Activated CD4-positive, CD25-positive, alpha-beta regulatory T cell treated with anti-CD3 and anti-CD28 coated beads, Interleukin-2, amount 50 U/mL, for 16 hours (primary cell): Measurements from ENCODE around the gene MMP28.

Experiments
- DNase-seq: peaks from one replicate; pipeline ENCODE4 v3.0.0-alpha.2; 2020; ENCODE audit warnings: low read depth, low spot score

The MMP28 gene

DNA sequence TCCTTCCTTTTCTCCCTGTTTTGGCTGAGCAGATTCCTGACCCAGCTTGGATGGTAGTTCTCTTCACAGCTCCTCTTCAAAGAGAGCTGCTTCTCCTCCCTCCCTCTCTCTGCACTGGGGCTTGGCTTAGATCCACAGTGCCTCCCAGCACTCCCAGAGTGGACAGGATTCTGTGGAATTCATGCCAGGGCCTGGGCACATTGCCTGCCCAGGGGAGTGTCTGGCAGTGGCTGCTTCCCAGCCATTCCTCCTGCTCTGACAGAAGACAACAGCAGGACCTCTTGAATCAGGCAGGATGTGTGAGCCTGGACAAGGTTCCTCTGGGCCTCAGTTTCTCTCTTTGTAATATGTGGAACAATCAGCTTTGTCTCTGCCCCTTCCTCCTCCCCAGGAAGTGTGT, 4.5 kb upstream of the MMP28 start:
- DNase-seq, result no peak

DNA sequence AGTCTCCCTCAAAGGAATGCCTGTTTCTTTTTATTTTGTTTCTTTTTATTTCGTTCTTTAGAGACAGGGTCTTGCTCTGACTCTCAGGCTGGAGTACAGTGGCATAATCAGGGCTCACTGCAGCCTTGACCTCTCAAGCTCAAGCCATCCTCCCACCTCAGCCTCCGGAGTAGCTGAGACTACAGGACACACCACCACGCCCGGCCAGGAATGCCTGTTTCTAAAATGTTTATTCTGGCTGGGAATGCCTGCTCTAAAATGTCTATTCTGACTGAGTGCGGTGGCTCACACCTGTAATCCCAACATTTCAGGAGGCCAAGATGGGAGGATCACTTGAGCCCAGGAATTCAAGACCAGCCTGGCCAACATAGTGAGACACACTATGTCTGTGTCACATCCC, 2.5 kb upstream of the MMP28 start:
- DNase-seq, result no peak

DNA sequence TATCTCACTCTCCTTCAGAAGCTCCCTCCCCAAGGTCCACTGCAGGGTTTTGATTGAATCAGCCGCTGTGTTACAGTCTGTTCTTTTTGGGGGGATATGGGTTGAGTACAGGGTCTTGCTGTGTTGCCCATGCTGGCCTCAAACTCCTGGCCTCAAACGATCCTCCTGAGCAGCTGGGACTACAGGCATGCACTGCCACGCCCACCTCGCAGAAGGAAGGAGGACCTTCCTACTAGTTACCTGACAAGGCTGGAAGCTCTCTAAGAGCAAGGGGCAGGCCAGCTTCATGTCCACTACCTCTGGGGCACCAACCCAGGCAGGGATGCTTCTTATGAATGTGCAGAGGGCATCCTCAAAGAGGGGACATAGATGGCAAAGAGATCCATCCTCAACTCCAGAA, 1.9 kb upstream of the MMP28 start:
- DNase-seq, result no peak

DNA sequence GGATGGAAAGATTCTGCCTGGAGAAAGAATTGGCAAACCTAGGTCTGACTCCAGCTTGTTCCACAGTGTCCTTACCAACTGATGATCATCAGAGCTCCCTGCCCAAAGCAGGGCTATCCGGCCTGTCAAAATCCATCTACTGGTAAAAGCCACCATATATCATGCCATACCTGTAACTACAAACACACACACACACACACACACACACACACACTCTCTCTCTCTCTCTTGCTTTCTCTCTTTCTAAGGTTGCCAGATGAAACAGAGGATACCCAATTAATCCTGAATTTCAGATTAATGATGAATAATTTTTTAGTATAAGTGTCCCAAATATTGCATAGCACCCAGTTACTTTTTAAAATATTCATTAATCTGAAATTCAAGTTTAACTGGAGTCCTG, 1.5 kb upstream of the MMP28 start:
- no peak for DNase-seq

DNA sequence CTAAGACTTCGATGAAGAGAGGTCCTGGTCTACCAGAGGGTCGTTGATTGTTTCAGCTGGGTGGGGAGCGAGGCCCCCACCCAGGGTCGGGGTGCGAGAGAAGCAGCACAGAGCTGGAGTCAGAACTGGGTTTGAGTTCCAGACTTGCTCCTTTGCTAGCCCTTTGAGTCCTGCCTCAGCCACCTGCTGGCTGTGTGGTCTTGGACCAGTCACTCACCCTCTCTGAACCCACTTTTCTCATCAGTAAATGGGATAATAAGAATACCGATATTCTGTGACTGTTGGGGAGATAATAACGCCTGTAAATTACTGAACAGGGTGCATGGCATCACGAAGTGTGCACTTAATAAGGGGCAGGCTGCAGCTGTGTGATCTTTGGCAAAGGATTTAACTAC, 427 bp upstream of the MMP28 start:
- no peak for DNase-seq

DNA sequence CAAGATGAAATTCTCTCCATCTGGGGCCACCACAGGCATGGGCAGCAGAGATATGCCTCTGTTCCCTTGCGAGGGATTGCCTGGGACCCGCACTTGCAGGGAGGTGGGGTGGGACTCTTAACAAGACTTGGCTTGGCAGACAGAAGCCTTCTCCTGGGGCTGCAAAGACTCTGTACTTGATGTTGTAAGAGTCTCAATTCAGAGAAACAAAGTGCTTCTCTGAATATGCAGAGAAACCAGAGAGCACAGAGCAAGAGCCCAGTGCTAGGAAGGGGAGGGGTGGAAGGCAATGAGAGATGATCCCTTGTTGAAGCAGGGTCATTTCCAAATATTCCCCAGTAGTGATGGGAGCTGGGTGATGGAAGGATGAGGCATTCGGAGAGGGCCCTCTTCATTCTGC, 2.2 kb downstream of the MMP28 start:
- no peak for DNase-seq

DNA sequence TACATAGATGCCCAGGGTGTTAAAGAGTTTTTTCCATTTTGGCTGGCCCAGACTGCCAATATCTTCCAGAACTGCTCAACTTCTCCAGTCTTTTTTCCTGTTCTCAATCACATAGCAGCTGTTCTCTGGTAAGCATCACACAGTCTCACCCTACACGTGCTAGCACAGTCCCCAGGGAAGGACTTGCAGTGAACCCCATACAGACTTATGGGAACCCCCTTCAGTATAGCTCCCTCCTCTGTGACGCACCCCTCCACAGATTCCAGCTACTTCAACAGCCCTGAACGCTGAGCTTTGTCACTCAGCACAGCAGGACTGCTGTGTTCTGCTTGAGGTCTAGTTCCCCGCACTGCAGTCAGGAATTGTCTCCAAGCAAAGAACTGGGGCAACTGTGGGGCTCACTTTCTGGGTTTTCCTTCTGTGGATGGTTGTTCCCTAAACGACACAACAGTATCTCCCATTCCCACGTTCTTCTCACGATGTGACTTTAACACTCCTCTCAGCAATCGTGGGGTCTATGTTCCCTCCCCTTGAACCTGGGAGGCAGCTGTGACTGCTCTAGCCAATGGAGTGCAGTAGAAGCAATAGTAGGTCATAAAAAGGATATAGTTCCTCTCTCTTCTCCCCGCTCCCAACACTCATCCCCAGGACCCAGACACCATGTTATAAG, 3.6 kb downstream of the MMP28 start:
- no peak for DNase-seq

DNA sequence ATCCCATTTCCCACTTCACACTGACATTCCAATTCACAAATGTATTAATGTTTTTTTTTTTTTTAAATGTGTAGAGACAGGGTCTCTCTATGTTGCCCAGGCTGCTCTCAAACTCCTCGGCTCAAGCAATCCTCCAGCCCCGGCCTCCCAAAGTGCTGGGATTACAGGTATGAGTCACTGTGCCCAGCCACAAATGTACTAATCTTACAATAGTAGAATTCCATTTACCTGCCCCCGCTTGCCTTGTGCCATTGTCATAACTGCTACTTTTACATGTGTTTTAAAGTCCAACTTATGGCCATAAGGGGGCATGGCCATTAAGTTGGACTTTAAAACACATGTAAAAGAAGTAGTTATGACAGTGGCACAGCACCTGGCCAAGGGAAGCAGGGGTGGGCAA, 4.6 kb downstream of the MMP28 start:
- no peak for DNase-seq

DNA sequence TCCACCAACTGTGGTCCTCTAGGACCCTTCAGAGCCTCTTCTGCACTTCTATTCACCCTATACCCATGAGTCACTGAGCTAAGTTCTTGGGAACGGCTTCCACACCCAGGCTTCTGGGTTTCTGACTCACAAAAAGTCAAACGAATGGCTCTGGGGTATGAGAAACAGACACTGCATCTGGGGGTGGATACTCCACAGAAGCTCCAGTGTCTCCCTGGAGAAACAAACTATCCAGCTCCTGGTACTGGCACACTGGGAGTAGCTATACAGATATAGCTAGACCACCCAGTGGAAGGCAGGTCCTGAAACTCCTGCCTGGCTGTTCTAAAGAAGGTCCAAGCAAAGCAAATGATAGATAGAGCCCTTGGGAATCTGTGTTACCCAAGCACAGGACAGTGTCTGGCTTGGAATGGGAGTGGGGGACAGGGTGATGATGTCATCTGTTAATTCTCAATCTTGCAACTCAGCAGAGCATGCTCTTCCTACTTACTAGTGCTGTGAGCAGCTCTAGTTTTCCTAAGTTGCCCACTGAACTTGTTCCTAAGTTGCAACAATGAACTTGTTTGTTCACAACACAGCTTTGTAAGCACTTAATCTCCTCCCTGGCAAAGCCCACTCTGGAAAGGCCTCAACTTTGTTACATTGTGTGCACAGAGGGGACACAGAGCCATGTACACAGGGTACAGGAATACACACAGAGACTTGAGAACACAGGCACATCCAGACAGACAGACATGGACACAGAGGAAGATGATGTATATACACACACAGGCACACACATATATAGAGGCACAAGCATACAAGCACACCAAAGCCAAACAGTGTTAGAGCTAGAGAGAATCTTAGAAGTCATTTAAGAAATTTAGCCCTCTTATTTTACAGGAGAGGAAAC, 6.7 kb downstream of the MMP28 start:
- DNase-seq, result no peak

DNA sequence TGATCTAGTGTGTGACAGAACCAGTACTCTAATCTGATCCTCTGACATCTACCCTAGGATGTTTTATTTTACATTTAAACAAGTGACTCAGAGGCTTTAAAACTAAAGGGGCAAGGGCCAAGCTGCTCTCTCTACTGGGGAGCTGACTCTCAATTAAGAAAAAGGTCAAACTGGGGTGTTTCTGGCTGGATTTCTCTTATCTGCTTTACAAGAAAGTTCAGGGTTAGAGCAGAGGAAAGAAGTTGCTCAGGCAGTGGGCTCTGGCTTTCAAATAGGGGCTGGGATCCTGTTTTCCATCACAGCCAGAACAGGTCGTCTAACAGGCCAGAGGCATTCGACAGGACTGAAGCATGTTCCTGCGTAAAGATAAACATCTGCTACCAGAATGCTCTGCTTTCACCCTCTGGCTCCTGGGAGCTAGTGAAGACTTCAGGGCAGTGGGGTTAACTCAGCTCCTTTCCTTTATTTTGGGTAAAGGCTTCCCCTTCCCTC, 8.5 kb downstream of the MMP28 start:
- no peak for DNase-seq

DNA sequence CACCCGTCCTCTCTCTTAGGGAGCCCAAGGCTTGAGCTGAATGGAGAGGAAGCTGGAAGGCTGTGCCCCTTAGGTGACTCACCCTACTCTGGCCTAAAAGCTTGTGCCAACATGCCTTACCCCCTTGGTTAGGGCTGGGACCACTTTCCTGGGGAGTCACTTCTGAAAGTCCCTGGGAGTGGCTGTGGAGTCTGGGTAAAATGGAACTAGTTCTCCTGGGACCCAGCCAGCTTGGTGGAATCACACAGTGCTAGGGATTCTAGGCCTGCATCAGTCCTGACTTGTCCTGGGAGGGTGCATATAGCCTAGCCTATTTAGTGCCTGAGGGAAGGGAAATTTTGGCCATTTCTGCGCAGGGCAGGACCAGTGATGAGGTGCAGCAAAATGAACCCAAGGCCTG, 10.5 kb downstream of the MMP28 start:
- no peak for DNase-seq

DNA sequence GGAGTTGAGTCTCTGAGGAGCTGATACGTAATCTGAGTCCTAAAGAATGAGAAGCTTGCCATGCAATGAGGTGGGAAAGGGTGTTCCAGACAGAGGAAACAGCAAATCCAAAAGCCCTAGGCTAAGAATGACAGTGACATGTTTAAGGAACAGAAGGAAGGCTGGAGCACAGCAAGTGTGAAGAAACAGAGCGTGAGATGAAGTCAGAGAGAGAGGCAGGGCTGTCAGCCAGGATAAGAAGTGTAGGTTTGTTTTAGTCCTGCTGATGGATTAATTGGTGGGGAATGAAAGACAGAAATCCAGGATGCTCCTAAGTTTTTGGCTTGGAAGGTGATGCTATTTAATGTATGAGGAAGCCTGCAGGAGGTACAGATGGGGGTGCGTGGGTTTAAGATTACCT, 14.5 kb downstream of the MMP28 start:
- DNase-seq, result no peak

DNA sequence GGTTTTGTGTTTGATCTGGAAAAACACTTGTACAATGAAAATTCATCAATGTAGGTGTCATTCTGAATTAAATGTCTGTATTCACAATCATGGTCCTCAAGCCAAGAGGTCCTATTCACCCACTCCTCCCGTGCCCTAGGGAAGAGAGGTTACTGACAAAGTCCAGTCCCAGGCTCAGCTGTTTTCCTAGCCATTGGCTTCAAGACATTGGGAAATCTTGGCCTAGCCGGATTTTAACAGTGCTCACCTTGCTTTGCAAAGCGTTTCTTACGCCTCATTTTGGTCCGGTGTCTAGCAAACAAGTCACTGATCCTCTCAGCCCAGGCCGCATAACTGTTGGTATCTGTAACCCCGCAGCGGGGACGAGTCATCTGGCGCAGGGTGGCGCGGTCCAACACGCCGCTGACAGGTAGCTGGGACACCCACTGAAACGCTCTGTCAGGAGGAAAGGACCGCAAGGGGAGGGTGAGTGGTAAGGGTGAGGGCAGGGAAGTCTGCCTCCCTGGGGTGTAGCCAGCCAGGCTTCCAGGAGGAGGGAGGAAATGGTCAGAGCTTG, 16.7 kb downstream of the MMP28 start:
- DNase-seq, result no peak

DNA sequence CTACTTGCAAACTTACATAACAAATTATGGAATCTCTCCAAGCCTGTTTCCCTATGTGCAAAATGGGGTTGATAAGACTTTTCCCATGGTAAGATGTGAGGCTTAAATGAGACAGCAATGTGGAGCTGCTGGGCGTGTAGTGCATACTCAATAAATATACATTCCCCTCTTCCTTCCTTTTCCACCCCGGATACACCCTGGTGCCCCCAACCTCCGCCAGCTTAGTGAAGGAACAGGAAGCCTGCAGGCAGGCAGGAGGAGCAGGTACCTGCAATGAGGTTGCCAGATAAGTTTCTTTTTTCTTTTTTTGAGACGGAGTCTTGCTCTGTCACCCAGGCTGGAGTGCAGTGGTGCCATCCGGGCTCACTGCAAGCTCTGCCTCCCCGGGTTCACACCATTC, 19.9 kb downstream of the MMP28 start:
- DNase-seq, result no peak

DNA sequence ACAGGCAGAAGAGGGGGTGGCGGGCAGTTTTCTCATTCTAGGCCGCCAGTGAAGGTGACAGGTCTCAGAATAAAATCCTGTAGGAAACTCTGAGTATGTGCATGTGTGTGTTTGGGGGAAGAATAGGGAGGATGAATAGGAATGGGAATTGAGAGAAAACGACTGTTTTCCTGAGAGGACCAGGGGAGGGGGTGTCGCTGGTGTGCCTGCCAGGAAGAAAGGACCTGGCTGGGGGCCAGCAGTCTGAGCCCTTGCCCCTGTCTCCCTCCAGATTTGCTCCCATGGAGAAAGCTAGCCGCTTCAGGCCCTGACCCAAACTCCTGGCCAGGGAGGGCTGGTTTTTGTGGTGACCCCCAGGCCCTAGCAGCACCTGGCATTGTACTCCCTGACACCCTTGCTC, 20.4 kb downstream of the MMP28 start:
- no peak for DNase-seq

DNA sequence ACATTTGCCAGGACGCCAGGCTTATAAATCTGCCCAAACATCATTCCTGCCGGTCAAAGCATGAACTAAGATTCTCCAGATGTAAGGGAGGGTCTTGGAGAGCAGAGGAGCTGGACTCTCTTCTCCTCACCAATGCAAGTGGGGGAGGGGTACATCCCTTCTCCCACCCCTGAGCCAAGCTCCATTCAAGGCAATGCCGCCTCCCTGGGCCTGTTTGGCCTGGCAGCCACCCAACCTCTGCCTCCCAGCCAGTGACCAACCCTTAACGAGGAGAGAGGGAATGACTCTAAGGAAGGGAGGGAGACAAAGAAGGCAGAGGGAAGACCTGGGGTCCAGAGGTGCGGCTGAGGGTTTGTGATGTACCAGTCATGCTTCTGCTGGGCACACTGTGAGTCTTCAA, 20.9 kb downstream of the MMP28 start:
- DNase-seq, result no peak

DNA sequence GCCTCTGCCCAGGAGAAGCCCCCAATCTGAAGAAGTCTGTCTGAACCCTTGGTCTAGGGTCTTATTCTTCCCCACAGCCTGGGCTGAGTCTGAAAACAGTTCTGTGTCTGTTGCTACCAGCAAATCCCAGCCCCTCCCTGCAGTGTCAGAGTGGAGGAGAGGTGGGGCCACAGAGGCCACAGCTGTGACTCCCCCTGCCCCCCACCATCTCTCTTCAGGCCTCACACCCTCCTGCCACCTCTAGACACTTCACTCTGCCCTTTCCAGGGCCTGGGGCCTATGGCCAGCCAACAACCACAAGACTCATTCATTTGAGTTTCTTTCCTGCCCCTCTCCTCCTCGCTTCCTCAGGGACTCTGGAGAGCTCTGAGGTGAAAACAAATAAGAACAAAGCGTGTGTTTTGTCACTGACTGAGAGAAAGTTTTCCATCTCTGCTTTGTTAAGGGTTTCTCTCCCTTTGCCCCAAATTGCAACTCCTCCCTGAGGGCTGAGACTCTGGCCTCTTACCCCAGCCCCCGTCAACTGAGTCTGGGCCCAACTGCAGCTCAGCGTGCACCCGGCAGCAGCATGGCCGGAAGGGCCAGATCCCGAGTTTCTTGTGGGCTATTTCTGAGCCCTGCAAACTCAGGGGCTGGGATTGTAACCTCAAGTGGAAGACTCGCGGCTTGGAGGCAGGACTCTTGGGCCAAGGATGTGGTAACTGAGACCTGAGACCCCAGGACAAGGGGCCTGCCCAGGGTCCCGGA, 21.6 kb downstream of the MMP28 start:
- DNase-seq, result no peak

DNA sequence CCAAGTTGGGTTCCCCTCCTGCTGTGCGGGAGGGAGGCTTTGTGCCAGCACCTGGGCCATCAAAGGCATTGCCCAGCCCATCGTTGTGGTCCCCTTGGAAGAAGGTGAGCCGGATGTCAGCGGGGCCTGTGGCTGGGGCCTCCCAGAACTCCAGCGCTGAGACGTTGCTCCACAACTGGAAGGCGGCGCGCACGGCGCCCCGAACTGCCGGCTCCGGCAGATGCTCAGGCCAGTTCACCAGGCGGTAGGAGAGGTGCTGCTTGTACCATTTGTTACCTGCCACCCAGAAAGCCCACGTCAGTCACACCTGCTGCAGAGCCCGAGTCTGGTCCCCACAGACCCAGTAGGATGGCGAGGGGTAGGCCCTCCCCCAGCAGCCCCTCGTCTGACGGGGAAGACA, 22.3 kb downstream of the MMP28 start:
- DNase-seq, result no peak

DNA sequence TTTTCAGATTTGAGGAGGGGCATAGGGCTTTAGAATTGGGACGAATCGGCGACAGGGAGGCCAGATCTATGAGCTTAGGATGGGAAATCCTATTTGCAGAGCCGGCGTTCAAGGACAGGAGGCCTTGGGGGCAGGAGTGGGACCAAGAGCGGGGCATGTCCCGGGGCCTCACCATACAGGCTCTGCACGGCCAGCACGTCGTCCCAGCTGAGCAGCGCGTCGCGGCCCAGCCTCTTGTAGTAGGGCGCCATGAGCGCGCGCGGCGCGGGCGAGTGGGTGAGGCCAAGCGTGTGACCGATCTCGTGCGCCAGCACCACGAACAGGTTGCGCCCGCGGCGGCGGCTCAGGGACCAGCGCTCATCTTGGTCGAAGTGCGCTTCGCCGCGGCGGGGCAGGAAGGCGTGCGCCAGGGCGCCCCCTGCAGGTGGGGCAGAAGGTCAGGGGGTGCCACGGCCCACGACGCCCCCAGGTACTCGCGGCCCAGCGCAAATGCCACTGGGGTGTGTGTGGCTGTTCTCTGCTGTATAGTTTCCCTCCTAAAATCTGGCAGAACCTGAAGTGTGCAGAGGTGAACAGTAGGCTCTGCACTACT, 25.4 kb downstream of the MMP28 start:
- no peak for DNase-seq

DNA sequence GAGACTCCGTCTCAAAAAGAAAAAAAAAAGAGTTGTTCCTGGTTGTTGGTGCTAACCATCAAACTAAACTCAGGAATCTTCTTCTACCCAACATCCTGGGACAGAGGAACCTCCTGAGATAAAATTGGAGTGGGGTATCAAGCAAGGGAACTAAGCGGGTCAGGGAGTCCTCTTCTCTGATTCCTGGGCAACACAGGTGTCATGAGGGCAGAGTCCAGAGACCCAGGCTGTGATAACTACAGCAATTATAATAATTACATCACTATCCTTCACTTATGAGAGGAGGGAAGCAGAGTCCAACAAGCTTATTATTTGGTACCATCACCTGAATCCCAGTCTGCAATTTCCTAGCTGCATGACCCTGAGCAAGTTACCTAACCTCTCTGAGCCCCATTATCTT, 26.6 kb downstream of the MMP28 start:
- DNase-seq, result no peak

DNA sequence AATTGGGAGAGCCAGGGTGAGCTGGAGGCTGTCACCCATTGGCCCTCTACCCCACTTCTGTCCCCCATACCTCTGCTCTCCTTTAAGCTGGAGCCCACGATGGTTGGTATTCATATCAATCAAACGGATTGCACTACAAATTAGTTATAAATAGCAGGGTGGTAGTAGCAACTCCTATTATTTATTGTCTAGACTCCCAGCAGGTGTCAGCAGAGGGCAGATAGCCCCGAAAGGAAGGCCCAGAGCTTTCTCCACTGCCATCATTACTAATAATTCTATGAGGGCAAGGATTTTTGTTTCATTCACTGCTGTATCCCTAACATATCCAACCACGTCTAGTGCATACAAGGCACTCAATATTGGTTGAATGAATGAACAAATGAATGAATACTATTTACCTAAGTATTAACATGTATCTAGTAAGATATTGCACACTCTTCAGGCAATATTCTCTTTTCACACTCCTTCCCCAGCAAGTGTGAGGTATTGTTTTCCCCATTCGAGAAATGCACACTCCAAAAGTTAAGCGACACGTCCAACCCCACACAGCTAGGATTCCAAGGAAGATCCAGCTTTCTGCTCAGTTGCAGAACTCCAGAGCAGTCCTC, 28.4 kb downstream of the MMP28 start:
- no peak for DNase-seq
